ENCODE data around the gene CNNM4.
A peak's percentile ranks its signal among the peaks of the same experiment; 100 is the strongest.

CNNM4 gene

GRCh38 chr2:96759548-96759947 lies 1.2 kb upstream of the CNNM4 start:
- DNase-seq, result no peak

GRCh38 chr2:96760986-96761832 lies 507 bp downstream of the CNNM4 start:
- no peak for DNase-seq

- DNase-seq, result peak; percentile 12
Observed at GRCh38 chr2:96762529-96763311, 2.0 kb downstream of the CNNM4 start.

- DNase-seq, result peak; percentile 24
Observed at GRCh38 chr2:96763511-96764252, 3.0 kb downstream of the CNNM4 start.

GRCh38 chr2:96764253-96764637 lies 3.5 kb downstream of the CNNM4 start:
- DNase-seq, result no peak

GRCh38 chr2:96767135-96767871 lies 6.6 kb downstream of the CNNM4 start:
- DNase-seq, result no peak

GRCh38 chr2:96768083-96768561 lies 7.4 kb downstream of the CNNM4 start:
- no peak for DNase-seq

- DNase-seq, result no peak
Observed at GRCh38 chr2:96769814-96770213, 9.1 kb downstream of the CNNM4 start.

GRCh38 chr2:96770442-96771202 lies 9.9 kb downstream of the CNNM4 start:
- no peak for DNase-seq

GRCh38 chr2:96771796-96772618 lies 11.3 kb downstream of the CNNM4 start:
- peak; percentile 6 for DNase-seq

- no peak for DNase-seq
Observed at GRCh38 chr2:96772903-96773671, 12.4 kb downstream of the CNNM4 start.

- peak; percentile 74 for DNase-seq
Observed at GRCh38 chr2:96773922-96774321, 13.2 kb downstream of the CNNM4 start.

GRCh38 chr2:96775160-96775559 lies 14.5 kb downstream of the CNNM4 start:
- no peak for DNase-seq

- no peak for DNase-seq
Observed at GRCh38 chr2:96783388-96783787, 22.7 kb downstream of the CNNM4 start.

- DNase-seq, result no peak
Observed at GRCh38 chr2:96787411-96787810, 26.7 kb downstream of the CNNM4 start.

GRCh38 chr2:96788442-96789244 lies 27.9 kb downstream of the CNNM4 start:
- DNase-seq, result no peak

- no peak for DNase-seq
Observed at GRCh38 chr2:96789245-96789617, 28.5 kb downstream of the CNNM4 start.

GRCh38 chr2:96792772-96793749 lies 32.4 kb downstream of the CNNM4 start:
- DNase-seq, result no peak

Measured in NCI-H69 (cell line).